Stimulated activated CD4-positive, alpha-beta T cell treated with anti-CD3 and anti-CD28 coated beads, Interleukin-15, amount 100 ng/mL, for 24 hours (primary cell): ENCODE data around the gene EOLA1.
"Not testable (repeated sequence)": the region's sequence is repeated elsewhere in the genome, so short reads cannot be mapped to it uniquely, and the experiment has no call there.

Experiments used
- DNase-seq: peaks from one replicate; pipeline ENCODE4 v3.0.0-alpha.2; 2020

The EOLA1 gene

DNA sequence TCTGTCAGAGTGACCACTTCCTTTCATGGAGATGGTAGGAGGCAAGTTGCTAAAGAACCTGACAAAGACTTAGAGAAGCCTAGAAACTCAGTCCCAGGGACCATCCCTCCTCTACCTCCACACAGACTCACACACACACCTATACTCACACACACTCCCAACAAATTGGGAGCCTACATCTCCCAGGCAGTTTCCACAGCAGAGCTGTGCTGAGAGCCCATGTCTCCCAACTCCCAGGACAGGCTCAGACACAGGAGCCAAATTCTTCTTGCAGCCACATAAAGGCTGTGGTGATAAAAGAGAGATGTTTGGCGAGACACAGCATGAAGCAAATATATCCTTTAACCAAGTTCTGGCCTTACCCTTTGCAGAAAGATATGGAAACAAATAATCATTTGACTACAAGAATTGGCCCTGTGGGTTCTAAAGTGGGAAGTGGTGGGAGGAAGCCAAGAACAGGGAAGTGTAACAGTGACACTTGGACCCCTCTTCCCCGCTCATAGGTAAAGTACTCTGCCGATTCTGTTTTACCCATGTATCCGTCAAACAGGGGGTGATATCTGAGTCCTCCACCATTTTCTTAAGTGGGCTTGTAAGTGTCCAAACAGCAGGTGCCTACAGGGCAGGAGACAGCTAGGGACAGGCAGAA lies 24.7 kb upstream of the EOLA1 start:
- DNase-seq = no peak

DNA sequence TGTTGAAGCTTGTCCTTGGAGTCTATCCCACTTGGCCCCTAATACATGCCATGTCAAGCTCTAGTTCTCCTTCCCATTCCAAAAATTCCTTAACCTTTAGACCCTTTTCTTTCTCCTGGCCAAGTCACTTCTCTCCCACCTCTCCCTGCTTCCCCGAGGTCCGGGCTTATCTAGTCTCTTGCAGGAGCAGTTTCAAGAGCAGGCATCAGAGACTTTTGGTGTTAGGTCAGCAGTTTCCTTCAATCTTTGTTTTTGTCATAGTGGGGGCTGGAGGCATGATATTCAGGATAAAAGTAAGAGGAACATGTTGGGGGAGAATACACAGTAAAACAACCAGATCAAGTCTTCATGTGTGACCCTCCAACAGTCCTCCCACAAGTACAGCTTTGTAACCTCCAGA lies 24.2 kb upstream of the EOLA1 start:
- DNase-seq = no peak

DNA sequence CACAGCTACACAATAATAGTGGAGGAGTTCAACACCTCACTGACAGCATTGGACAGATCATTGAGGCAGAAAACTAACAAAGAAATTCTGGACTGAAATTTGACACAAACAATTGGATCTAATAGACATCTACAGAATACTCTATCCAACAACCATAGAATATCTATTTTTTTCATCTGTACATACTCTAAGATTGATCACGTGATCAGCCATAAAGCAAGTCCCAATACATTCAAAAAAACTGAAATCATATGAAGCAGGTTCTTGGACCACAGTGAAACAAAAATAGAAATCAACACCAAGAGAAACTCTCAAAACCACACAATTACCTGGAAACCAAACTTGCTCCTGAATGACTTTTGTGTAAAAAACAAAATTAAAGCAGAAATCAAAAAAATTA lies 23.5 kb upstream of the EOLA1 start:
- DNase-seq = no peak

GRCh38 chrX:149518236-149518635 lies 22.6 kb upstream of the EOLA1 start:
- DNase-seq = no peak

- DNase-seq = not testable (repeated sequence)
These were observed 20.1 kb upstream of the EOLA1 start for GRCh38 chrX:149520636-149521277.

DNA sequence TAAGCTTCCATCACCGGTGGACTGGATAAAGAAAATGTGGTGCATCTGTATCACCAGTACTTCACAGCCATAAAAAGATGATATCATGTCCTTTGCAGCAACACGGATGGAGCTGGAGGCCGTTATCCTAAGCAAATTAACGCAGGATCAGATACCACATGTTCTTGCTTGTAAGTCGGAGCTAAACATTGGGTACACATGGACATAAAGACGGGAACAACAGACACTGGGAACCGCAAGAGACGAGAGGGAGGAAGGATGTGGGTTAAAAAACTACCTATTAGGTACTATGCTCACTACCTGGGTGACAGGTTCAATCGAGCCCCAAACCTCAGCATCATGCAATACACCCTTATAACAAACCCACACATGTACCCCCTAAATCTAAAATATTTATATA lies 19.4 kb upstream of the EOLA1 start:
- no peak for DNase-seq

DNA sequence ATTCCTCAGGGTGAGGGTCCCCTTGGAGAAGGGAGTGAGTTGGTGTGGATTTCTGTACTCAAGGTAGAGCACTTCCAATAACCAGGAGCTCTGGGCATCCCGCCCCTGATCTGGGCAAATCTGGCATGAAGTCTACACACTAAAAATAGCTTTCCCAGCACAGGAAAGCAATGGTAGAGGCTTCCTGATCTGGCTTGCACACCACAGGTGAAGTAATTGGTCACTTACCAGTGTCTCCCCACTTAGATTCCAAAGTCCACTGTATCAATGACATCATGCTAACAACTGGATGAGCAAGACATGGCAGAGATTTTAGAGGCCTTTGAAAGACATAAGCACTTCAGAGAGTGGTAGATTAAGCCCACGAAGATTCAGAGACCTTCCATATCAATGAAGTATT lies 17.9 kb upstream of the EOLA1 start:
- DNase-seq = no peak

DNA sequence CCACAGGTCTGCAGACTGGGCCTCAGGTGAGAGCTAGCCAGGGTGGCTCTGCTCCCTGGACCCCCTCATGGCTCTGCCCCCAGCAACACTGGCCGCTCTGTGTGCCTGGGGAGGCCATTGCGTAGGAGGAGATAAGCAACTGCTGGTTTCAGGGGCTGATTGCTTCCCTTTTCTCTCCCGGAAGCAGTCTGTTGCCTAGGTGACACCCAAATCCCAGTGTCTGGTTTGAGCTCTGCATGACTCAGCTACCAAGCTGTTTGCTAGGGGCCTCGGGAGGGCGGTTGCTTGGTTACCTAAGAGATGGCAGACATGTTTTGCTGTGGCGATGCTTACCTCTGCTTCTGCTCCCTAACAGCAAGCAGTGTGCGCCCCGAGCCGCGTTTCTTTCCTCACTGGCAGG lies 15.4 kb upstream of the EOLA1 start:
- peak; percentile 68 for DNase-seq

GRCh38 chrX:149525903-149526302 lies 14.9 kb upstream of the EOLA1 start:
- DNase-seq = not testable (repeated sequence)

DNA sequence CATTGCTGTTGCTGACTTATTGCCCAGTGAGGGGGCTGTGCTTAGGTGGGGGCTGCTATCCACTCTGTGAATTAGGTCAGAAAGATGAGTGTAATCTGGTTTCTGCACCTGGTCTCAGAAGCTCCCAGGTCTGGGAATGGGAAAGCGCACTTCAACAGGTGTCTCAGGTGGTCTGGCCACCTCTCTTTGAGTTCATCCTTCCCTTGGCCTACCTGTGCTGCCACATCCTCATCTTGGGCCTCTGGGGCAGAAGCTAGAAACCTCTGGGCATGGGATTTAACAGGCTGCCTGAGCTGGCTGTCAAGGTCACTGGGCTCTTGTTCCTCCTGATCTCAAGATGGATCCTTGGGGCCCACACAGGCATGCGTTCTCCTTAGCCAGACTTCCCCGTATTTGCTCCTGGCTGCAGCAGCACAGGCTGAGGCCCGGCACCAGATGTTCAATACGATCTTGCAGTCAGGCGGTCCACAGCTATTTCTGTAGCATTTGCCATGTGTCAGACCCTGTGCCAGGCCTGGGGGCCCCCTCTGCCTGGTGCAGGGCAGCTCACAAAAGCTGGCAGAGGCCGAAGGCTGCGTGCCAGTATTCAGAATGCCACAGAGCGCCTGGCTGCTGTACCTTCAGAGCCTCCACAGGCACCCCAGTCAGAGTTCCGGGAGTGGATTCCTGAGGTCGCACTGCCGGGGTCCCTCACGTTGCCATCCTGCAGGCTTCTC lies 14.3 kb upstream of the EOLA1 start:
- DNase-seq = not testable (repeated sequence)

GRCh38 chrX:149527705-149528104 lies 13.1 kb upstream of the EOLA1 start:
- DNase-seq = peak; percentile 25

DNA sequence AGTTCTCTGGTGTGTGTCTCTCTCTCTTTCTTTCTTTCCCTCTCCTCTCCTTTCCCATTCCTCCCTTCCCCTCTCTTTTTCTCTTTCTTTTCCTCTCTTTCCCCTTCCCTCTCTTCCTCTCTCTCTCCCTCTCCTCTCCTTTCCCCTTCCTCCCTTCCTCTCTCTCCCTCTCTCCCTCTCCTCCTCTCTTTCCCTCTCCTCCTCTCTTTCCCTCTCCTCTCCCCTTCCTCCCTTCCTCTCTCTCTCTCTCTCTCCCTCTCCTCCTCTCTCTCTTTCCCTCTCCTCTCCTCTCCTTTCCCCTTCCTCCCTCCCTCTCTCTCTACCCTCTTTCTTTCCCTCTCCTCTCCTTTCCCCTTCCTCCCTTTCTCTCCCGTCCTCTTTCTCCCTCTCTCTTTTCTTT lies 12.4 kb upstream of the EOLA1 start:
- no peak for DNase-seq

- DNase-seq = no peak
These were observed 9.2 kb upstream of the EOLA1 start for GRCh38 chrX:149531599-149531998.

- DNase-seq = not testable (repeated sequence)
These were observed 7.9 kb upstream of the EOLA1 start for GRCh38 chrX:149532868-149533267.

- DNase-seq = not testable (repeated sequence)
These were observed 6.8 kb upstream of the EOLA1 start for GRCh38 chrX:149533999-149534398.

DNA sequence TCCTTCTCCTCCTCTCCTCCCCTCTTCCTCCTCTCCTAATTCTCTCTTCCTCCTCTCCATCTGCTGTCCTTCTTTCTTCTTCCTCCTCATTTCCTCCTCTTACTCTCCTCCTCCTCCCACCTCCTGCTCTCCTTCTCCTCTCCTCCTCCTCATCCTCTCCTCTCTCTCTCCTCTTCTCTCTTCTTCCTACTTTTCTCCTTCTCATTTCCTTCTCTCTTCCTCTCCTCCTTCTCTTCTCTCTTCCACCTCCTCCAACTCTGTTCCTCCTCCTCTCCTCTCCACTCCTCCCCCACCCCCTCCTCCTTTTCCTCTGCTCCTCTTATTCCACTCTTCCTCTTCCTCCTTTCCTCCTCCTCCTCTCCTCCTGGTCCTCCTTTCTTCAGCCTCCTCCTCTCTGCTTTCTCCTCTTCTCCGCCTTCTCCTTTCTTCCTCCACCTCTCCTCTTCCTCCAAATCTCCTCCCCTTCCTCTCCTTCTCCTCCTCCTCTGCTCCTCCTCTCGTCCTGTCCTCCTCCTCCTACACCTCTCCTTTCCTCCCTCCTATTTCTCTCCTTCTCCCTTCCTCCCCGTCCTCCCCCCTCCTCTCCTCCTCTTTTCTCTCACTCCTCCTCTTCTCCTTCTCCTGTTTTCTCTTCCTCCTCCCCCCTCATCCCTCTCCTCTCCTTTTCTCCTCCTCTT lies 5.7 kb upstream of the EOLA1 start:
- DNase-seq = not testable (repeated sequence)

DNA sequence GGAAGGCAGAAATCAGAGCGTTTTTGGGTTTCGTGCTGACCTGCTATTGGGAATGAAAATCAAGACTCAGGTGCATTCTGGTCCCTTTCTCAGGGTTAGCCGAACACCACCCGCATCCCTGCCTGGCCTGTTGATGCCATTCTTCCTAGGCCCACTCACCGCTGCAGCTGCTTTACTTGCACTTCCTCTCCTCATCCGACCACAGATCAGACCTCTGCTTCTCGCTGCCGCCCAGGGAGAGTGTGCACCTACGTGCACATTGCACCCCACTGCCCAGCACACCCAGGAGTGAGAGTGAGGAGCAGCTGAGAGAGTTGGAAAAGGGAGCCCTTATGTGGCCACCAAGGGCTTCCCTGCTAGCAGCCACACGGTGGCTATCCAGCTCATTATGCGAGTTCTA lies 3.3 kb upstream of the EOLA1 start:
- DNase-seq = not testable (repeated sequence)

DNA sequence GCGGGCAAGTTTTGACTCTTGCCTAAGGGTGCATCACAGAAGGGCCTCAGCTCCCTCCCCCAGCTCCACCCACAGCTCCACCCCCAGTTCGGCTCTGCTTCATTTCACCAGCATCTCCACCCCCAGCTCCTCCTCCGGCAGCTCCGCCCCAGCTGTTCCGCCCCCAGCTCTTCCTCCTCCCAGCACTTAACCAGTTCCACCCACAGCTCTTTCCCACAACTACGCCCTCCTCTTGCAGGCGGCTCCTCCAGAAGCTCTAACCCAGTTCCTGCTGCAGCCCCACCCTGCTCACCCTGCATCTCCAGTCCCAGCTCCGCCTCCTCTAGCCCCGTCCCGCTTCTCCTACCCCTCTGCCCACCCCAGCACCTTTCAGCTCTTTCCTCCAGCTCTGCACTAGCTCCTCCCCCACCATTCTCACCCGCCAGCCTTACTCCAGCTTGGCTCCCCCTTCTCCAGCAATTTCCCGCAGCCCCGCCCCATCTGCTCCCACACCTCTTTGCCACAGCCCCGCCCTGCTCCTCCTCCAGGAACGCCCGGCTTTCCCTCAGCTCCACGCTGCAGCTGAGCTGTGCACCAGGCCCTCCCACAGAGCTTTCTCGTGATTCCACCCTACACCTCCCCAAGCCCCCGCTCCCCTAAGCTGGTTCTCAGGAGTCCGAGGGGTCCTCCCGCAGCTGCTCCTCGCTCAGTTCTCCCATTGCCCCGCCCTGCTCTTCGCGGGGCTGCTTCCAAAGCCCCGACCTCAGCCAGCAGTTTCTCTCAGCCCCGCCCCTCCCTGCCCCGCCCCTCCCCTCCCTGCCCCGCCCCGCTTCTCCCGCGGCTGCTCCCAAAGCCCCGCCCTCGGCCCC lies 1.3 kb upstream of the EOLA1 start:
- peak; percentile 88 for DNase-seq

GRCh38 chrX:149540131-149540620 lies 636 bp upstream of the EOLA1 start:
- peak; percentile 90 for DNase-seq

DNA sequence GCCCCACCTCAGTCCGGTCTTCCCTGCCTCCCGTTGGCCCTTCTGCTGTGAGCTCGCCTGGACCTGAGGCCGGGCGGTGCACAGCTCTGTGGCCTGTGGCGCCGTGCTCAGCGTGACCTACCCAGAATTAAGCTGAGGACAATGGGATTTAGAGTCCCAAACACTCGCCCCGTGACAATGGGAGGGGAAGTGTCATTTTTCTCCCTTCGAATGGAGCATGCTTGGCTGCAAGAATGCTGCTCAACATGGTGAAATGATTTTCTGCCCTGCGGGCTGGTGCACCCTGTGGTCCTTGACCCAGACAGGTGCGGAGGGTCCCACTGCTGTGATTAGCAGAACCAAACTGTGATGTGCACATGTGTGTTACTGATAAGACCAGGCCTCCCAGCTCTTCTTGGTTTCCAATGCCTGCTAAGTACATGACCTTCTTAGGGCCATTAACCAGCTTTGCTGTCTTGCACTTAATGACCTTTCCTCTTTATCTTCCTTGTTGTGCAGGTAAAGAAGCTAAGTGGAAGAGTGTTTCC lies 772 bp downstream of the EOLA1 start:
- no peak for DNase-seq

GRCh38 chrX:149545545-149546543 lies 5.0 kb downstream of the EOLA1 start:
- DNase-seq = not testable (repeated sequence)
